DOHH2 (cell line): ENCODE data around the gene HES1.

ENCODE experiments used
- H3F3A ChIP-seq: fragments of 200-600 bp; sonication (generic), shearing (Covaris generic); 2 replicates; pipeline ENCODE4 v1.6.0; 2016; ENCODE audit warnings: antibody characterized with exemption, mild to moderate bottlenecking; ENCODE audit not compliant: control insufficient read depth, insufficient read depth
- H3K27ac ChIP-seq: fragments of 200-600 bp; sonication (generic); 2 replicates; pipeline ENCODE4 v1.5.1; 2014; ENCODE audit warnings: low read depth, mild to moderate bottlenecking, low read length, moderate library complexity
- H3K27me3 ChIP-seq: fragments of 200-600 bp; sonication (generic); 2 replicates; pipeline ENCODE4 v1.6.1; 2014; ENCODE audit warnings: mild to moderate bottlenecking, low read length, mixed read lengths; ENCODE audit not compliant: control insufficient read depth
- H3K36me3 ChIP-seq: fragments of 200-600 bp; sonication (generic); 2 replicates; pipeline ENCODE4 v1.6.1; 2014; ENCODE audit warnings: mild to moderate bottlenecking, low read length, moderate library complexity, mixed read lengths; ENCODE audit not compliant: control insufficient read depth
- H3K4me1 ChIP-seq: fragments of 200-600 bp; sonication (generic); 2 replicates; pipeline ENCODE4 v1.6.1; 2014; ENCODE audit warnings: mild to moderate bottlenecking, low read length, mixed read lengths; ENCODE audit not compliant: control insufficient read depth
- H3K4me2 ChIP-seq: fragments of 200-600 bp; sonication (generic); 2 replicates; pipeline ENCODE4 v1.6.0; 2014; ENCODE audit warnings: mild to moderate bottlenecking, low read length, moderate library complexity
- H3K4me3 ChIP-seq: fragments of 200-600 bp; sonication (generic); 2 replicates; pipeline ENCODE4 v1.5.1; 2014; ENCODE audit warnings: mild to moderate bottlenecking, low read length, mixed read lengths
- H3K79me2 ChIP-seq: fragments of 200-600 bp; sonication (generic); 2 replicates; pipeline ENCODE4 v1.6.1; 2014; ENCODE audit warnings: mild to moderate bottlenecking, low read length, mixed read lengths; ENCODE audit not compliant: control insufficient read depth
- H3K9me2 ChIP-seq: fragments of 200-600 bp; sonication (generic); replicated peaks from 2 replicates; pipeline ENCODE4 v1.6.1; 2014; ENCODE audit warnings: mild to moderate bottlenecking, low read length, mixed read lengths; ENCODE audit not compliant: control insufficient read depth
- H3K9me3 ChIP-seq: fragments of 200-600 bp; sonication (generic); 2 replicates; pipeline ENCODE4 v1.6.1; 2014; ENCODE audit warnings: antibody characterized with exemption, low read length, mixed read lengths; ENCODE audit not compliant: control insufficient read depth, insufficient read depth
- H4K20me1 ChIP-seq: fragments of 200-600 bp; sonication (generic); 2 replicates; pipeline ENCODE4 v1.6.0; 2014; ENCODE audit warnings: low read depth, mild to moderate bottlenecking, antibody characterized with exemption, low read length, moderate library complexity; ENCODE audit not compliant: control insufficient read depth, insufficient read depth
- EZH2phosphoT487 ChIP-seq: fragments of 200-600 bp; sonication (generic); IDR thresholded peaks from 2 replicates; pipeline ENCODE4 v1.6.1; 2017; ENCODE audit warnings: borderline replicate concordance, mild to moderate bottlenecking, antibody characterized with exemption, low read length, moderate library complexity, mixed read lengths
- TF ChIP-seq, protein P1 (sequence below): fragments of 200-600 bp; sonication (generic); IDR thresholded peaks from one replicate; pipeline ENCODE4 v1.5.1; 2014; ENCODE audit warnings: antibody characterized with exemption, mild to moderate bottlenecking, low read depth, low read length; ENCODE audit not compliant: poor library complexity, severe bottlenecking

Gene HES1

DNA sequence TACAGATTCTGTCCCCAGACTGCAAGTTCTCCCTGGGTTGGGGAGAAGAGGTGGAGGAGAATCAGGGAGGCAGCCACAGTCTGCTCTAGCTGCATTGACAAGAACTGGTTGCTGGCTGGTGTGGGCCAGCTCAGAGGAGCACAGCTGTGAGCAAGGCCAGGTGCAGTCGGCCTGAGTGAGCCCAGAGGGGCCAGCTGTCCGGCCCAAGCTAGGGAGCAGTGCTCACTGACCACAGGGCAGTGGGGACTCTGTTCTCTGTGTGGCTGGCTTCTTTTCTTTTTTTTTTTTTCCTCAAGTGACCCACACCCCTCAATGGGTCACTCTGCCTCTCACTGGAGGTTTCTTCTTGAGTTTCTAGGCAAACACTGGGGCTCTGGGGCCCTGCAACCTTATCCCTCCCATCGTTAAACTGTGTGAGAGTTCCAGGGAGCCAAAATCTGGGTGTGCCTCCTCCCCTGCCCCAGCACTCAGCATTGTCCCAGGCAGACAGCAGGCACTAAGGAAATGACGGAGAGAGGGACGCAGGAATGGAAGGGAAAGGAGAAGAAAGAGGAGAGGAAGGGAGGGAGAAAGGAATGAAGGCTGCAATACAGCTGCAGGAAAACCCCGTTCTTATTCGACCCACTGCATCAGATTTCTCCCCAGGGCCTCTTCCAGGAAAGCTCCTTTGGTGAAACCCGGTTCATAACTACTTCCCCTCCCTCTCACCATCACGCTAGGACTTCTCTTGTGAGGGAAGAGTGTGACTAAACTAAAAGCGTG lies 37.7 kb upstream of the HES1 start:
- TF ChIP-seq, protein P1, sequence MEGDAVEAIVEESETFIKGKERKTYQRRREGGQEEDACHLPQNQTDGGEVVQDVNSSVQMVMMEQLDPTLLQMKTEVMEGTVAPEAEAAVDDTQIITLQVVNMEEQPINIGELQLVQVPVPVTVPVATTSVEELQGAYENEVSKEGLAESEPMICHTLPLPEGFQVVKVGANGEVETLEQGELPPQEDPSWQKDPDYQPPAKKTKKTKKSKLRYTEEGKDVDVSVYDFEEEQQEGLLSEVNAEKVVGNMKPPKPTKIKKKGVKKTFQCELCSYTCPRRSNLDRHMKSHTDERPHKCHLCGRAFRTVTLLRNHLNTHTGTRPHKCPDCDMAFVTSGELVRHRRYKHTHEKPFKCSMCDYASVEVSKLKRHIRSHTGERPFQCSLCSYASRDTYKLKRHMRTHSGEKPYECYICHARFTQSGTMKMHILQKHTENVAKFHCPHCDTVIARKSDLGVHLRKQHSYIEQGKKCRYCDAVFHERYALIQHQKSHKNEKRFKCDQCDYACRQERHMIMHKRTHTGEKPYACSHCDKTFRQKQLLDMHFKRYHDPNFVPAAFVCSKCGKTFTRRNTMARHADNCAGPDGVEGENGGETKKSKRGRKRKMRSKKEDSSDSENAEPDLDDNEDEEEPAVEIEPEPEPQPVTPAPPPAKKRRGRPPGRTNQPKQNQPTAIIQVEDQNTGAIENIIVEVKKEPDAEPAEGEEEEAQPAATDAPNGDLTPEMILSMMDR = no peak
- TF ChIP-seq EZH2phosphoT487 = no peak
- no peaks in the 10 kb centered on the region for H3K9me2 ChIP-seq
- peaks cover 10% of the 10 kb centered on the region; the same call in 1 of the 2 replicates for H3F3A ChIP-seq
- peaks cover 7% of the 10 kb centered on the region for H3K79me2 ChIP-seq
- no peak overlapping the region for H3K4me3 ChIP-seq
- no peak overlapping the region for H3K4me2 ChIP-seq
- H3K9me3 ChIP-seq = no peaks in the 10 kb centered on the region
- no peaks in the 10 kb centered on the region for H4K20me1 ChIP-seq
- no peak overlapping the region for H3K27ac ChIP-seq
- no peaks in the 10 kb centered on the region for H3K27me3 ChIP-seq
- no peaks in the 10 kb centered on the region for H3K36me3 ChIP-seq
- H3K4me1 ChIP-seq = peaks cover 70% of the 10 kb centered on the region

DNA sequence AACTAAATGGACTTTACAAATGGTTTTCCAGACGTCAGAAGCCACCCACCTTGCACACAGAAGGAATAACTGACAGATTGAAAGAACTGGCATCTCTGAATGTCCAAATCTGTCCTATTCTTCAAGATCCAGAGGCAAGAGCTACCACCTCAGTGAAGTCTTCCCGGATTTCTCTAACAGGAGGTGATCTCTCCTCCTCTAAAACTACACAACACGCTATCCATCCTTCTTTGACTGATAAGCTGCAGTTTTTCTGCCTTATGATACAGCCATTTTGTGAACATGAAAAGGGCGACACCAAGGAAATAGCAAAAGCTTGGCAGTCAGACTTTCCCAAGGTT lies 37.1 kb upstream of the HES1 start:
- TF ChIP-seq EZH2phosphoT487 = no peak
- TF ChIP-seq, protein P1 = no peak
- Histone ChIP-seq H3K4me3 (peak overlapping the region; percentile 77; the same call in 1 of the 2 replicates), H3K4me1 (peaks cover 75% of the 10 kb centered on the region), H4K20me1 (no peaks in the 10 kb centered on the region), H3K79me2 (peaks cover 7% of the 10 kb centered on the region), H3K27me3 (no peaks in the 10 kb centered on the region), H3K9me3 (no peaks in the 10 kb centered on the region), H3F3A (peaks cover 12% of the 10 kb centered on the region), H3K9me2 (no peaks in the 10 kb centered on the region), H3K27ac (no peak overlapping the region), H3K36me3 (no peaks in the 10 kb centered on the region), H3K4me2 (peak overlapping the region; percentile 90)

DNA sequence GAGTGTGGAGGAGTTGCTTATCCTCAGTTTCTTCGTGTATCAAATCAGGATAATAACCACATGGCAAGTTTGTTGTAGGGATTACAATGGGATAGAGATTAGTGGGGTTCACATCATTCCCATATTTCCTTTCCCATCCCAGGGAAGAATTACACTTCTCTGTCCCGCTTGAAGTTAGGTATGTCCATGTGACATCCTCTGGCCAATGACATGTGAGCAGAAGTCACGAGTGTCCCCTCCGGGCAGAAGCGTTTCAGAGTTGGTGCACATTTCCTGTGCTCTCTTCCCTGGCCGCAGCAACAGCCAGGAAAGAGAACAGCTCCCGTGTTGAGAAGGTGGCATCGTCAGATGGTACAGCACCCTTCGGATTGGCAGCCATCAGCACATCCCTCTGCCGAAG lies 36.7 kb upstream of the HES1 start:
- Histone ChIP-seq H3K4me1 (peaks cover 79% of the 10 kb centered on the region), H3K4me2 (peak overlapping the region; percentile 90), H3K9me2 (no peaks in the 10 kb centered on the region), H3F3A (peaks cover 15% of the 10 kb centered on the region), H3K4me3 (peak overlapping the region; percentile 77), H3K36me3 (no peaks in the 10 kb centered on the region), H3K79me2 (peaks cover 7% of the 10 kb centered on the region), H3K9me3 (no peaks in the 10 kb centered on the region), H3K27me3 (no peaks in the 10 kb centered on the region), H3K27ac (peak overlapping the region; percentile 95), H4K20me1 (no peaks in the 10 kb centered on the region)
- TF ChIP-seq, protein P1 = no peak
- no peak for TF ChIP-seq EZH2phosphoT487
